Measurements from ENCODE around the gene PCGF6. TPM values are rescaled to one million over a fixed set of nuclear protein-coding genes. Genes with fewer than 3 reads are reported as not detected.
A peak's percentile ranks its signal among the peaks of the same experiment; 100 is the strongest.

Gene PCGF6, protein sequence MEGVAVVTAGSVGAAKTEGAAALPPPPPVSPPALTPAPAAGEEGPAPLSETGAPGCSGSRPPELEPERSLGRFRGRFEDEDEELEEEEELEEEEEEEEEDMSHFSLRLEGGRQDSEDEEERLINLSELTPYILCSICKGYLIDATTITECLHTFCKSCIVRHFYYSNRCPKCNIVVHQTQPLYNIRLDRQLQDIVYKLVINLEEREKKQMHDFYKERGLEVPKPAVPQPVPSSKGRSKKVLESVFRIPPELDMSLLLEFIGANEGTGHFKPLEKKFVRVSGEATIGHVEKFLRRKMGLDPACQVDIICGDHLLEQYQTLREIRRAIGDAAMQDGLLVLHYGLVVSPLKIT
- 10 to 100 TPM in 3 of 8 experiments, 1 to 10 TPM in 5; 6.2 to 15.4 (median 7.9) TPM for total RNA-seq

DNA sequence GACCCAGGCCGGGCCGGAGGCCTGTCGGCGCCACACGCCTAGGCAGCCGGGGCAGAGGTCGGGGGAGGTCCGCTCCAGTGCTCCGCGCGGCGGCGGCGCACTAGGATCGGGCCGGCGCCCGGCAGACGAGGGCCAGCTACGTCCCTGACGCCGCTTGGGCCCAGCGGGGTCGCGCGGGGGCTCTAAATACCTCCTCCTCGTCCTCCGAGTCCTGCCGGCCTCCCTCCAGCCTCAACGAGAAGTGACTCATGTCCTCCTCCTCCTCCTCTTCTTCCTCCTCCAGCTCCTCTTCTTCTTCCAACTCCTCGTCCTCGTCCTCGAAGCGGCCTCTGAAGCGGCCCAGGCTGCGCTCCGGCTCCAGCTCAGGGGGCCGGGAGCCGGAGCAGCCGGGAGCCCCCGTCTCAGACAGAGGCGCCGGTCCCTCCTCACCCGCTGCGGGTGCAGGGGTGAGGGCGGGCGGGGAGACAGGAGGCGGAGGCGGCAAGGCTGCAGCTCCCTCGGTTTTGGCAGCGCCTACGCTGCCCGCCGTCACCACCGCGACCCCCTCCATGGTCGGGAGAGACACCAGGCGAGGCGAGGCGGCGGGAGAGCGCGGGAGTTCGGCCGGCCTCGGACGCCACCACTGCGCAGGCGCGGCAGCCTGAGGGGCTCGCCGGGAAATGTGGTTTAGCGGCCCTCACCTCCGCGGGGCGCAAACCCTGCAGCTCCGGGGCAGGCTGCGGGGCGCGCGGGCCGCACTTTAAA lies at the start of gene PCGF6:
TSS of gene PCGF6 (minus strand) at position 624 of the 744 bp plus-strand sequence. CDS start at position 550, 74 bp downstream.
- peak; percentile 85 to 96 (median 94) for ATAC-seq (replicated peaks in 6 of 8)
- in situ Hi-C loops (cut with MboI; ENCODE audit: low pct_unique_long_range_greater_than_20kb in 2 of 9, low sequenced_read_pairs in 9 of 9, unreplicated experiment in 9 of 9), result no loop called here
- WGBS, 10 experiments, result 0 to 2% (median 0%) methylated on average over 1 to 17 of the region's 82 CpGs; no CpG with 5 or more reads in 4 of the 10 experiments

DNA sequence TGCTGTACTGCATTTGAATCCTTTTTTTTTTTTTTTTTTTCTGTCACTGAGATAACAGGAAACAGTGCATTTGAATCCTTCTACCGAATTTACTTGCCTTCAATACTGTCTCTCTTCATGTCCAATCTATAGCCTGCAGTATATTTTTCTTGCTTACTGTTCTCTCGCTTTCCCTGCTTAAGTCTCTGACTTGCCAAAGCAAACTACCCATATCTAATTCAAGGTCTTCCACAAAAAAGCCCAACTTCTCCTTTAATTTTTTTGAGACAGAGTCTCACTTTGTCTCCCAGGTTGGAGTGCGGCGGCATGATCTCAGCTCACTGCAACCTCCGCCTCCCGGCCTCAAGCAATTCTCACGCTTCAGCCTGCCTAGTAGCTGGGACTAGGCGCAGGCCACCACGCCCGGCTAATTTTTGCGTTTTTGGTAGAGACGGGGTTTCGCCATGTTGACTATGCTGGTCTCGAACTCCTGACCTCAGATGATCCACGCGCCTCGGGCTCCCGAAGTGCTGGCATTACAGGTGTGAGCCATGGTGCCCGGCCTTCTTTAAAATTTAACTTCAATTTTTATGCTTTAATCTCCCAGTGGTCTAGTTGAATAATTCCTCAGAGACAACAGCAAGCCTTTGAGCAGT lies 46.4 kb upstream of the PCGF6 start:
- Histone ChIP-seq H3K4me3 (peak overlapping the region; percentile 72 to 98 (median 85)), H3K4me1 (replicated peaks in 1 of 2) (peaks cover 27 to 34% of the 10 kb centered on the region in 2 donors), H3K27ac (no peak overlapping the region)
- WGBS, 10 experiments, result 26 to 70% (median 51%) methylated on average over 2 to 16 of the region's 19 CpGs; no CpG with 5 or more reads in 1 of the 10 experiments
- in situ Hi-C loops (cut with MboI; ENCODE audit: low pct_unique_long_range_greater_than_20kb in 2 of 9, low sequenced_read_pairs in 9 of 9, unreplicated experiment in 9 of 9), result no loop called here
- ATAC-seq (replicated peaks in 6 of 8), result peak in 1 of 8 experiments; percentile 3

More for the DNA sequence above, at the start of gene PCGF6:
- Histone ChIP-seq H3K4me1 (replicated peaks in 1 of 2) (peaks cover 5 to 6% of the 10 kb centered on the region in 2 donors), H3K27ac (peak within 1 kb of the TSS; percentile 54 to 78), H3K4me3 (peak within 1 kb of the TSS; percentile 50 to 78 (median 62))

DNA sequence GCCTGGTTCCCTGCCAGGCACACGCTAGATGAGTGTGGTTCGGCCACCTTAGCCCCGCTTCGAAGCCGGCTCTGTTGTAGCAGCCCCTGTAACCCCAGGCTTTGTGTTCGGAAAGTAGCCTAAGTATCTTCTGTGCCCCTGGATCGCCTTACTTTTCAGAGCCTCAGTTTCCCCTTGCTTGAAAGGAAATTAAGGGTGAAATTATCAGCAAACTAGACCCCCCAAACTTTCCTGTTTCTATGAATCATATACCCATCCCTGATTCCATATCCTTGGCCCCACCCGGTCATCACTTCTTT lies 45.8 kb upstream of the PCGF6 start:
- H3K27ac ChIP-seq, result peak overlapping the region; percentile 50 to 74
- peak in 2 of 8 experiments; percentile 10 to 13 for ATAC-seq (replicated peaks in 6 of 8)
- peak overlapping the region; percentile 72 to 98 (median 85) for H3K4me3 ChIP-seq
- WGBS, 10 experiments, result 0 to 6% (median 0%) methylated on average over 1 to 8 of the region's 8 CpGs; no CpG with 5 or more reads in 3 of the 10 experiments
- H3K4me1 ChIP-seq (replicated peaks in 1 of 2), result peaks cover 27 to 34% of the 10 kb centered on the region in 2 donors
- in situ Hi-C loops (cut with MboI; ENCODE audit: low pct_unique_long_range_greater_than_20kb in 2 of 9, low sequenced_read_pairs in 9 of 9, unreplicated experiment in 9 of 9), result no loop called here

DNA sequence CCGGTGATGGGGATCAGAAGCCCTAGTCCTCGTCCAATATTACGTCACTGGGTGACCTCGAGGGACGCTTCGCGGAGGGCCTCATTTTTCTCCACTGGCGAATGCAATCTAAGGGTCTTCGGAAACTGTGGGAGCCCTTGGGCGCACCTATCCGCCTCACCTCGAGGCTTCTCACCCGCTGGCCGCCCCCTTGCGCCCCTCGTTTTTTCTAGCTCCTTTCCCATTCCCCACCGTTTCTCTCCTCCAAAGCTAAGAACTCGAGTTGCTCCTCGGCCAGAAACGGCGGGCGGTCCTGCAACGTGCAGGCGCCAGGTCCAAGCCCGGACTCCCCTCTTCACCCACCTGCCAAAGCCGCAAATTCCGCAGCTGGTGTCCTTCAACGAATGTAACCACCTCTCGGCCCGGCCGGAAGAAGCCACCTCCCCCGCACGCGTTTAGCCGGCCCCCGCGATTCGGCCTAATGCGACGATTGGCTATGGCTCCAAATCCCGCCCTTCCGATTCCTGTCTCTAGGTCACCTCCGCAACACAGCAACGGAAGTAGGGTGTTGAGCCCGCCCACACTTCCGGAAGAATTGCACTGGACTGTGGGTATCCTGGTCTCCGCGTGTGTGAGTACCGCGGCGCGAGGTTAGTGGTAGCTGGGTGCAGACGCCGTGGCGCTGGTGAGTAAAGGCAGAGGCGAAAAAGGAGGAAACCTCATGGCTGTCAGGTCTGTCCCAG lies 45.3 kb upstream of the PCGF6 start, which contains the start of the genes ATP5MK and PDCD11:
TSS of gene ATP5MK (minus strand) at position 409 of the 722 bp plus-strand sequence. CDS start 4,018 bp downstream, outside the sequence.
TSS of gene PDCD11 (plus strand) at position 560 of the 722 bp plus-strand sequence. CDS start 1,801 bp downstream, outside the sequence.
- H3K27ac ChIP-seq, result peak within 1 kb of the TSS; percentile 93
- H3K4me3 ChIP-seq, result peak within 1 kb of the TSS; percentile 72 to 98 (median 85)
- ATAC-seq (replicated peaks in 6 of 8), result peak; percentile 97 to 99 (median 99)
- H3K4me1 ChIP-seq (replicated peaks in 1 of 2), result peaks cover 27 to 34% of the 10 kb centered on the region in 2 donors
- WGBS, 10 experiments, result 0 to 1% (median 0%) methylated on average over 1 to 30 of the region's 56 CpGs; no CpG with 5 or more reads in 3 of the 10 experiments
- in situ Hi-C loops (cut with MboI; ENCODE audit: low pct_unique_long_range_greater_than_20kb in 2 of 9, low sequenced_read_pairs in 9 of 9, unreplicated experiment in 9 of 9), result no loop called here

DNA sequence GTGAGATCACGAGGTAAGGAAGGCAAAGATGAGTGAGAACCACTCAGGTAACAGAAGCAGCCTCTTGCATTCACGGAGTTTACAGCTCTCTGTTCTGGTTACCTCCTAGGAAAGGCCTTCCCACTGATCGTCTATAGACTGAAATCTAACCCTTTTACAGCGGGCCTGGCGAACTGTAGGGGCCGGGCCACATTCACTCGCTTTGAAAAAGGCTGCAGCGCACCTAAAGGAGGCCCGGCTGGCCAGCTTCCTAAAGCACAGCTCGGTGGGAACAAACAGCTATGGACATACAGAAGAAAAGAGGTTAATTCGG lies 44.8 kb upstream of the PCGF6 start:
- in situ Hi-C loops (cut with MboI; ENCODE audit: low pct_unique_long_range_greater_than_20kb in 2 of 9, low sequenced_read_pairs in 9 of 9, unreplicated experiment in 9 of 9), result no loop called here
- Histone ChIP-seq H3K27ac (peak overlapping the region; percentile 93), H3K4me3 (peak overlapping the region; percentile 72 to 98 (median 85)), H3K4me1 (replicated peaks in 1 of 2) (peaks cover 27 to 34% of the 10 kb centered on the region in 2 donors)
- peak in 1 of 8 experiments; percentile 2 for ATAC-seq (replicated peaks in 6 of 8)
- WGBS, 10 experiments, result 0 to 7% (median 0%) methylated on average over 2 to 10 of the region's 11 CpGs; no CpG with 5 or more reads in 3 of the 10 experiments

DNA sequence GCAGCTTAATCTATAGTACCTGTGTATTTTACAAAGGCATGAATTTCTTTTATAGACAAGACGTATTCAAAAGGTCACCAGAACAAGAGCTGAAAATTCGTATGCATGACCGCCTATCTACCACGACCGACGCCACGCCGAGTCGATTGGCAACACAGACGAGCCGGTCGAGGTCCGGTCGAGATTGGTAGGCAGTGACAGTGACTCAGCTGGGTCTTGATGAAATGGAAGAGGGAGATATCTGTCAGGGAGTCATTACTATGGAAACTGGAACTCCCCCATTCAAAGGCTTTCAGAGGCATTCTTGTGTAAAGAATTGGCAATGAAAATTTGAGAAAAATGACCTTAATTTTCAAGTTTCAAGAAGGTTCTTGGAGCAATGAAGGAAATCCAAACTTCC lies 43.2 kb upstream of the PCGF6 start:
- Histone ChIP-seq H3K27ac (no peak overlapping the region), H3K4me3 (peak overlapping the region in 3 of 5 donors; percentile 13 to 22 (median 20))

DNA sequence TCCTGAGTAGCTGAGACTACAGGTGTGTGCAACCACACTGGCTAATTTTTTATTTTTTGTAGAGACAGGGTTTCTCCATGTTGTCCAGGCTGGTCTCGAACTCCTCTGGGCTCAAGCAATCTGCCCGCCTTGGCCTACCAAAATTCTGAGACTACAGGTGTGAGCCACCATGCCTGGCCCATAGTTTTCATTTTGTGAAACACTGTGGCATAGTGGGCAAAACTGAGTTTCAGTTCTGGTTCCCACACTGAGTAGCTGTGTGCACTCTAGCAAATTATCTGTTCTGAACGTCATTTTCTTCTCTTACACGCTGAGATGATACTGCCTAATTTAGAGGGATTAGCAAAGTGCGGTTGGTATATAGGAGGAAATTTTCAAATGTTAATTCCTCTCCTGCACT lies 31.8 kb upstream of the PCGF6 start:
- 89 to 100% (median 97%) methylated on average over 1 to 5 of the region's 5 CpGs; no CpG with 5 or more reads in 2 of the 10 experiments for WGBS, 10 experiments
- in situ Hi-C loops (cut with MboI; ENCODE audit: low pct_unique_long_range_greater_than_20kb in 2 of 9, low sequenced_read_pairs in 9 of 9, unreplicated experiment in 9 of 9), result no loop called here
- Histone ChIP-seq H3K27ac (no peak overlapping the region), H3K4me1 (replicated peaks in 1 of 2) (no peaks in the 10 kb centered on the region), H3K4me3 (no peak overlapping the region)
- no peak for ATAC-seq (replicated peaks in 6 of 8)

More for the DNA sequence above, 43.2 kb upstream of the PCGF6 start:
- in situ Hi-C loops (cut with MboI; ENCODE audit: low pct_unique_long_range_greater_than_20kb in 2 of 9, low sequenced_read_pairs in 9 of 9, unreplicated experiment in 9 of 9), result no loop called here
- 32 to 94% (median 78%) methylated on average over 3 to 14 of the region's 14 CpGs; no CpG with 5 or more reads in 1 of the 10 experiments for WGBS, 10 experiments
- ATAC-seq (replicated peaks in 6 of 8), result peak in 1 of 8 experiments; percentile 16
- peaks cover 27 to 34% of the 10 kb centered on the region in 2 donors for H3K4me1 ChIP-seq (replicated peaks in 1 of 2)

DNA sequence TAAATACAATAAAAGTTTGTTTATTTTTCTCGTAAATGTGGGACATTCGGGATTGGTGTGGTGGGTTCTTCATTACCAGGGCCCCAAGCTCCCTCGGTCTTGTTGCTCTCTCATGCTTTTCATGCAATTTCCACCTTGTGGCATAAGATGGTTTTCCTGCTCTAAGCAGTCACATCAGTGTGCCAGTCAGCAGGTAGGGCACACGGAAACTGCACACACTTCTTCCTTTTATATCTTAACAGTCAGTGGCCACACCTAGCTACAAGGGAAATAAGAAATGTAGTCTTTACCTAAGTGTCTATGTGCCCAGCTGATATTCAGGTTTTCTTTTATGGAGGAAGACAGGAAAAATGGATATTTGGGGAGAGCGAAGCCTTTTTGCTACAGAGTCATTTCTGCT lies 23.3 kb upstream of the PCGF6 start:
- in situ Hi-C loops (cut with MboI; ENCODE audit: low pct_unique_long_range_greater_than_20kb in 2 of 9, low sequenced_read_pairs in 9 of 9, unreplicated experiment in 9 of 9), result no loop called here
- Histone ChIP-seq H3K4me3 (no peak overlapping the region), H3K27ac (no peak overlapping the region), H3K4me1 (replicated peaks in 1 of 2) (peaks cover 6 to 7% of the 10 kb centered on the region in 2 donors)
- 83 to 100% (median 96%) methylated on average over 1 to 5 of the region's 5 CpGs; no CpG with 5 or more reads in 2 of the 10 experiments for WGBS, 10 experiments
- ATAC-seq (replicated peaks in 6 of 8), result no peak

DNA sequence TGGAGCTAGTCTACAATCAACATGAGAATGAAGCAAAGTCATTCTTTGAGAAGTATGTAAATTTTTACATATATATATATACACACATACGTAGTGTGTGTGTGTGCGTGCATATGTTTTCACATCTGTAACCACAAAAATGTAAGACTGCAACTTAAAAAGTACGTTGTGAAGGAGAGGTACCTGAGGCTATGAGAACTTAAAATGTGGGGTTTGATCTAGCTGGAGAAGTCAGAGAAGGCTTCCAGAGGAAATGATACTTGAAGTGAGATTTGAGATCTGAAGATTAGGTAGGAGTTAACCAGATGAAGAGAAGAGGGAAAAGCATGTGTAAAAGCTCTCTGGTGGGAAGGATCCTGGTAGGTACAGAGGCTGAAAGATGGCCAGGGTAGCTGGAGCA lies 22.6 kb upstream of the PCGF6 start:
- Histone ChIP-seq H3K27ac (no peak overlapping the region), H3K4me1 (replicated peaks in 1 of 2) (peaks cover 9 to 11% of the 10 kb centered on the region in 2 donors), H3K4me3 (no peak overlapping the region)
- in situ Hi-C loops (cut with MboI; ENCODE audit: low pct_unique_long_range_greater_than_20kb in 2 of 9, low sequenced_read_pairs in 9 of 9, unreplicated experiment in 9 of 9), result no loop called here
- no peak for ATAC-seq (replicated peaks in 6 of 8)
- WGBS, 10 experiments, result 0 to 100% (median 94%) methylated on average over 1 to 3 of the region's 3 CpGs; no CpG with 5 or more reads in 2 of the 10 experiments

DNA sequence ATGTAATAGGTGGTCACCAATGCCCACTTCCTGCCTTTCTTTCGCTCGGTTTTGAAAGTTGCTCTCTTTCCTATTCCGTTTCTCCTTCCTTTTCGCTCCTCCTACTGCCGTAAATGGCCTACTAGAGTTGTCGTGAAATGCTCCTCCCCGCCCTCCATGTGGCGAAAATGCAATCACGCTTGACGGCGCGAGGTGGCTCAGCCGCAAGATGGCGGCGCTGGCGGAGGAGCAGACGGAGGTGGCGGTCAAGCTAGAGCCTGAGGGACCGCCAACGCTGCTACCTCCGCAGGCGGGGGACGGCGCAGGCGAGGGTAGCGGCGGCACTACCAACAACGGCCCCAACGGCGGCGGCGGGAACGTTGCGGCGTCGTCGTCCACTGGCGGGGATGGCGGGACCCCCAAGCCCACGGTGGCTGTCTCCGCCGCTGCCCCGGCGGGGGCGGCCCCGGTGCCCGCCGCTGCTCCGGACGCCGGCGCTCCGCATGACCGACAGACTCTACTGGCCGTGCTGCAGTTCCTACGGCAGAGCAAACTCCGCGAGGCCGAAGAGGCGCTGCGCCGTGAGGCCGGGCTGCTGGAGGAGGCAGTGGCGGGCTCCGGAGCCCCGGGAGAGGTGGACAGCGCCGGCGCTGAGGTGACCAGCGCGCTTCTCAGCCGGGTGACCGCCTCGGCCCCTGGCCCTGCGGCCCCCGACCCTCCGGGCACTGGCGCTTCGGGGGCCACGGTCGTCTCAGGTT lies 17.0 kb upstream of the PCGF6 start, which contains the start of gene TAF5:
TSS of gene TAF5 (plus strand) at position 195 of the 737 bp plus-strand sequence. CDS start at position 209, 14 bp downstream.
- ATAC-seq (replicated peaks in 6 of 8), result peak; percentile 75 to 82 (median 80)

DNA sequence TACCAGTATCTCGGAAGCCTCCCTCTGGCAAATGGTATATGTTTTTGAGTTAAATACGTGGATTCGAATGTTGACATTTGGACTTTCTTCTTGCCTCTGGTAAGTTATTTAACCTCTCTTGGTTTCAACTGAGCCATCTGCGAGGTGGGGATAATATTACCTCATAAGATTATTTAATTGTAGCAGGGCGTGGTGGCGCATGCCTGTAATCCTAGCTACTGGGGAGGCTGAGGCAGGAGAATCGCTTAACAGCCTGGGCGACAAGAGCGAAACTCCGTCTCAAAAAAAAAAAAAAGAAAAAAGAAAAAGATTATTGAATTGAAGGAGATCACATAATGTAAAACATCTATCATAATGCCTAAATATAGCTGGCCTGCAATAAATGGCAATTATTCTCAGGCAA lies 16.4 kb upstream of the PCGF6 start:
- Histone ChIP-seq H3K4me1 (replicated peaks in 1 of 2) (peaks cover 9 to 11% of the 10 kb centered on the region in 2 donors), H3K4me3 (peak overlapping the region; percentile 49 to 95 (median 81)), H3K27ac (peak overlapping the region in 1 of 2 donors; percentile 93)
- 24 to 90% (median 64%) methylated on average over 4 to 10 of the region's 10 CpGs; no CpG with 5 or more reads in 1 of the 10 experiments for WGBS, 10 experiments
- ATAC-seq (replicated peaks in 6 of 8), result peak in 2 of 8 experiments; percentile 2 to 4
- in situ Hi-C loops (cut with MboI; ENCODE audit: low pct_unique_long_range_greater_than_20kb in 2 of 9, low sequenced_read_pairs in 9 of 9, unreplicated experiment in 9 of 9), result no loop called here

More for the DNA sequence above, 17.0 kb upstream of the PCGF6 start, which contains the start of gene TAF5:
- Histone ChIP-seq H3K4me1 (replicated peaks in 1 of 2) (peaks cover 9 to 11% of the 10 kb centered on the region in 2 donors), H3K27ac (peak within 1 kb of the TSS; percentile 76 to 93), H3K4me3 (peak within 1 kb of the TSS; percentile 49 to 95 (median 81))
- in situ Hi-C loops (cut with MboI; ENCODE audit: low pct_unique_long_range_greater_than_20kb in 2 of 9, low sequenced_read_pairs in 9 of 9, unreplicated experiment in 9 of 9), result no loop called here
- WGBS, 10 experiments, result 0 to 2% (median 0%) methylated on average over 2 to 25 of the region's 81 CpGs; no CpG with 5 or more reads in 1 of the 10 experiments

Data from motor neuron (in vitro differentiated cells).